Measurements from ENCODE around the gene ENTREP3. TPM values are rescaled to one million over a fixed set of nuclear protein-coding genes. Genes with fewer than 3 reads are reported as not detected.

The ENTREP3 gene
- total RNA-seq, 2 experiments from 2014 or later = 29.7 to 34.8 TPM

GRCh38 chr1:155277070-155277901 lies 22.0 kb upstream of the ENTREP3 start, which contains the start of gene HCN3:
Gene HCN3 (plus strand): TSS chr1:155277463. CDS start chr1:155277591, 128 bp downstream.
- H3K27me3 Mint-ChIP-seq = no peaks in the 10 kb centered on the region
- POLR2A ChIA-PET = interaction anchor here (0.6 kb wide), 2 partner anchors 35 to 46 kb away, joined by 3 read pairs; no protein-coding TSS in a partner anchor
- DNase-seq = peak; percentile 97
- CTCF ChIA-PET = interaction anchor here (0.5 to 2.1 kb wide), 11 partner anchors 28 to 554 kb away, joined by 3 to 15 read pairs (median 4); partner anchors contain the start of genes FDPS, KRTCAP2 and THBS3
- no peaks in the 10 kb centered on the region for H3K9me3 Mint-ChIP-seq (ENCODE audit: low read depth)
- no peak within 1 kb of the TSS for H3K27ac Mint-ChIP-seq
- H3K36me3 Mint-ChIP-seq (ENCODE audit: low read depth) = peaks cover 7% of the 10 kb centered on the region
- peaks cover 31% of the 10 kb centered on the region for H3K4me1 Mint-ChIP-seq
- peak within 1 kb of the TSS; percentile 63 for H3K4me3 Mint-ChIP-seq
- peak; percentile 68 for ATAC-seq
- intact Hi-C loops (cut with DNase I, micrococcal nuclease) = loop anchor here (1.0 to 5.0 kb wide), 9 partner anchors 22 to 700 kb away; partner anchors contain the start of genes FDPS (in 2 of the 2), ARHGEF2 (in 1 of the 2), ASH1L (in 1 of the 2) and DAP3 (in 1 of the 2)

DNA sequence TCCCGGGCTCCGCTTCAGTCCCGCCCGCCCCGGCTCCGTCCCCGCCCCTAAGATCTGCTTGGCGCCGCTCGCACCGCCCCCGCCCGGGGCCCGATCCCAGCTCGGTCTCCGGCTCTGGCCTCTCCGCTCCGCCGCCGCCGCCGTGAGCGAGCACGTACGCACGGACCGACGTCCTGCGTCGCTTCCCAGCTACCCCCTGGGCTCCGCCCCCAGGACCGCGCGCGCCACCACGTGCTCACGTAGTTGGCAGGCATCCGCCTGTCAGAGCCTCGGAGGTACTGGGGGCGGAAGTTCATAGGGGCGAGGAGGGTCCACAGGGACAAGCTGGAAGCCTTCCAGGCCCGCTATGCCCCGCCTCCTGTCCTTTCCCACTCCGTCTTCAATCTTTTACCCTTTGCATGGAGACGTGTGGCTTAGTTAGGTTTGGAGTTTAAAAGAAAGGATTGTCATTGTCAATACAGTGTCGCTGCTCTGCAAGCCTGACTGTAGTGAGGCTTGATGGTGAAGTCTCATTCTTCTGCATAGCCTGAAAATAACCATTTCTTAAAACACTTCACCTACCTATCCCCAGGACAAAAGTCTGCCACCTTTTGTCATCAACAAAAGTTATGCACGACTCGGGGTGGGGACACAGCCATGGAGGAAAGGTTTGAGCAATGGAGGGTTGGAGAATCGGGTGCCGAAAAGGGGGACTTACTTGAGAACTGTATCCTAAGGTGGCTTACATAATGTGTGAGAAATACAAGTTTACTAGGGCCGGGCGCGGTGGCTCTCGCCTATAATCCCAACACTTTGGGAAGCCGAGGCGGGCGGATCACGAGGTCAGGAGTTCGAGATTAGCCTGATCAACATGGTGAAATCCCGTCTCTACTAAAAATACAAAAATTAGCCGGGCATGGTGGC lies 18.3 kb upstream of the ENTREP3 start, which contains the start of gene CLK2:
Gene CLK2, minus strand, starts transcription at position 162 of the 903 bp plus-strand sequence. CDS start 2,527 bp downstream, outside the sequence.
- peaks cover 45% of the 10 kb centered on the region for H3K4me1 Mint-ChIP-seq
- H3K27me3 Mint-ChIP-seq = no peaks in the 10 kb centered on the region
- no peaks in the 10 kb centered on the region for H3K9me3 Mint-ChIP-seq (ENCODE audit: low read depth)
- peaks cover 36% of the 10 kb centered on the region for H3K36me3 Mint-ChIP-seq (ENCODE audit: low read depth)
- ATAC-seq (peak; percentile 90), DNase-seq (peak; percentile 99)
- peak within 1 kb of the TSS; percentile 91 for H3K4me3 Mint-ChIP-seq
- peak within 1 kb of the TSS; percentile 90 for H3K27ac Mint-ChIP-seq
- POLR2A ChIA-PET = interaction anchor here (0.6 to 2.3 kb wide), 11 partner anchors 10 to 290 kb away, joined by 3 to 10 read pairs (median 4); partner anchors contain the start of genes ASH1L, ENTREP3, FDPS and KRTCAP2
- intact Hi-C loops (cut with DNase I, micrococcal nuclease) = loop anchor here (1.0 to 2.0 kb wide), 9 partner anchors 11 to 584 kb away; partner anchors contain the start of genes SCAMP3 (in 2 of the 2), ENTREP3 (in 1 of the 2), FDPS (in 1 of the 2) and GON4L (in 1 of the 2)
- CTCF ChIA-PET = interaction anchor here (0.6 to 5.6 kb wide), 9 partner anchors 11 to 298 kb away, joined by 3 to 34 read pairs (median 4); partner anchors contain the start of genes KRTCAP2, RUSC1 and SCAMP3

DNA sequence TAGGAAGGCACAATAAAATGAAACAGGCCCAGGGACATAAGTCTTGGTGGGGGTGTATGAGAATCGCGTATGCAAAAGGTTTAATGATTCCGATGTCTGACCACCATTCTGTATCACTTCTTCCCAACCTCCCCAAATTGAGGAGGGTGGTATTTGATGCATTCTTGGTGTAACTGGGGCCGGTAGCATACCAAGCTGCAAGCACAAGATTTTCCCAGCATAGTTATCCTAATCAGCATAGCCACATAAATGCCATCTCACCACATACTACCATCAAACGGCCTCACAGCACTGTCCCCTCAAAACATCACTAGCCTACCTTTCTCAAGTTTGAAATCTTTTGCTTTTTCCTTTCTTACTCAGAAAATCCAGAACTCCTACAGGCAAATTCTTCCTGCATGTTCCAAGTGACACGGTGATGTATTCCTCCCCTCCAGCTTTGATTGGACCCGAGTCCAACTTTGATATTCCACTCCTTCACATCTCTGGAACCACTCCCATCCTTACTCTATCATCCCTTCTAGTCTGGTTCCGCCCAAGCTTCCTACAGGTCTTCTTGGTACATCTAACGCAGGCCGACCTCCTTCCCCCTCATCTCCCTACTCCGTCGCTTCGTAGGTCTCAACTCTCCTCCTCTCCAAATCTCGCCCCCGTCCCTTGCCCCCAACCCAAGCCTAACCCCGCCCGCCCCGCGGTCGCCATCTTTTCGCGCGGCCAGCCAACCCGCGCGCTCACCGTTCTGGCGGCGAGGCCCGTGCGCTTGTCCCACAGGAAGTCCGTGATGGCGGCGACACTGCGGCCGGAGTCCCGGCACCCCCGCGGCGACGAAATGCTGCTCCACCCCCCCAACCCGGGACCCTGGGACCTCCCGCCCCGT lies 17.4 kb upstream of the ENTREP3 start:
- ChIA-PET POLR2A (interaction anchor here (0.5 to 2.3 kb wide), 12 partner anchors 9 to 290 kb away, joined by 3 to 10 read pairs (median 4); partner anchors contain the start of genes ASH1L, ENTREP3, FDPS and KRTCAP2), CTCF (interaction anchor here (0.9 to 5.6 kb wide), 8 partner anchors 10 to 100 kb away, joined by 3 to 34 read pairs (median 4); partner anchors contain the start of genes KRTCAP2, RUSC1 and SCAMP3)
- Mint-ChIP-seq H3K4me3 (peak overlapping the region; percentile 91), H3K4me1 (peaks cover 40% of the 10 kb centered on the region), H3K36me3 (ENCODE audit: low read depth) (peaks cover 45% of the 10 kb centered on the region), H3K27ac (peak overlapping the region; percentile 90), H3K27me3 (no peaks in the 10 kb centered on the region), H3K9me3 (ENCODE audit: low read depth) (no peaks in the 10 kb centered on the region)
- ATAC-seq (peak; percentile 45), DNase-seq (no peak)
- intact Hi-C loops (cut with DNase I, micrococcal nuclease) = loop anchor here (1.0 to 2.0 kb wide), 9 partner anchors 10 to 585 kb away; partner anchors contain the start of genes SCAMP3 (in 2 of the 2), ENTREP3 (in 1 of the 2), FDPS (in 1 of the 2) and GON4L (in 1 of the 2)

DNA sequence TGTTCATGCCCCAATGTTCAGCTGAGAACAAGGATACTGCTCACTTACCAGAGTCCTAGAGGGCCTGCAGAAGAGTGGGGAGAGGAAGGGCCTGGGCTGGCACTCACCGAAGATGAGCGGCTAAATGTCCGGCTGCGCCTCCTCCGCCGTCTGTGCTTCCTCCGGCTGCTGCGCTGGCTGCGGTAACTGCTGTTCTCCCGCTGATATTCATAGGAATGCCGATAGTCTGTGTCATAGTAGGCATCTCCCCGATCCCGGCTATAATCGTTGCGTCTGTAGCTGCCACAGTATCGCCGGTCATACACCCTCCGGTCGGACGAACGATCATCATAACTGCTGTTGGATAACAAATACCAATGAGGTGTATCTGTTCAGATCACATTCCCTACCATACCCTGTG lies 14.1 kb upstream of the ENTREP3 start:
- intact Hi-C loops (cut with DNase I, micrococcal nuclease) = no loop called here
- ChIA-PET CTCF (interaction anchor here (0.6 to 5.6 kb wide), 3 partner anchors 9 to 1226 kb away, joined by 3 to 34 read pairs (median 8); no protein-coding TSS in a partner anchor), POLR2A (no interaction called here)
- H3K4me3 Mint-ChIP-seq = no peak overlapping the region
- no peak for ATAC-seq
- H3K4me1 Mint-ChIP-seq = peaks cover 29% of the 10 kb centered on the region
- no peaks in the 10 kb centered on the region for H3K27me3 Mint-ChIP-seq
- DNase-seq = no peak
- H3K9me3 Mint-ChIP-seq (ENCODE audit: low read depth) = no peaks in the 10 kb centered on the region
- no peak overlapping the region for H3K27ac Mint-ChIP-seq
- H3K36me3 Mint-ChIP-seq (ENCODE audit: low read depth) = peaks cover 73% of the 10 kb centered on the region

DNA sequence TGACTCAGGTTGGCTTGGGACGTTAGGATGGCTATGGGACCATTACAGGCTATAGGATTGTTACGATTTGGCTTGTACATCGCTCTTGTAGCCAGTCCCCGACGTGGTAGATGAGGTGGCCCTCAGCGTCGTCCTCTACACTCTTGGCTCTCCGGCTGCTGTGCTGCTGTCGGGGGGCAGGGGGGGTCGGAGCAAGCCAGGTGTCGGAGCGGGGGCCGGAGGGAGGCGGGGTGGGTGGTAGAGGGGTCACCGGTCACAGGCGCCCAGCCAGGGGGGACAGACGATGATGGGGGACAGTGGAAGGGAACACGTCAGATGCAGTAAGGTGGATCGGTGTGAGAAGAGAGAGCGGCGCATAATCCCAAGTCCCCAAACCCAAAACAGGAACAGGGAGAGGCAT lies 13.3 kb upstream of the ENTREP3 start:
- ChIA-PET POLR2A (no interaction called here), CTCF (interaction anchor here (0.6 kb wide), 1 partner anchor 252 kb away, joined by 3 read pairs; no protein-coding TSS in a partner anchor)
- H3K36me3 Mint-ChIP-seq (ENCODE audit: low read depth) = peaks cover 79% of the 10 kb centered on the region
- no peak overlapping the region for H3K4me3 Mint-ChIP-seq
- H3K4me1 Mint-ChIP-seq = peaks cover 25% of the 10 kb centered on the region
- ATAC-seq (no peak), DNase-seq (no peak)
- no peaks in the 10 kb centered on the region for H3K9me3 Mint-ChIP-seq (ENCODE audit: low read depth)
- H3K27me3 Mint-ChIP-seq = no peaks in the 10 kb centered on the region
- intact Hi-C loops (cut with DNase I, micrococcal nuclease) = no loop called here
- no peak overlapping the region for H3K27ac Mint-ChIP-seq

GRCh38 chr1:155267373-155267772 lies 12.1 kb upstream of the ENTREP3 start:
- no peaks in the 10 kb centered on the region for H3K27me3 Mint-ChIP-seq
- peaks cover 24% of the 10 kb centered on the region for H3K4me1 Mint-ChIP-seq
- DNase-seq = no peak
- no peak overlapping the region for H3K27ac Mint-ChIP-seq
- ATAC-seq = no peak
- no peak overlapping the region for H3K4me3 Mint-ChIP-seq
- intact Hi-C loops (cut with DNase I, micrococcal nuclease) = no loop called here
- ChIA-PET POLR2A (no interaction called here), CTCF (interaction anchor here (0.9 to 4.4 kb wide), 4 partner anchors 16 to 74 kb away, joined by 3 to 25 read pairs (median 4); no protein-coding TSS in a partner anchor)
- peaks cover 86% of the 10 kb centered on the region for H3K36me3 Mint-ChIP-seq (ENCODE audit: low read depth)
- H3K9me3 Mint-ChIP-seq (ENCODE audit: low read depth) = no peaks in the 10 kb centered on the region

DNA sequence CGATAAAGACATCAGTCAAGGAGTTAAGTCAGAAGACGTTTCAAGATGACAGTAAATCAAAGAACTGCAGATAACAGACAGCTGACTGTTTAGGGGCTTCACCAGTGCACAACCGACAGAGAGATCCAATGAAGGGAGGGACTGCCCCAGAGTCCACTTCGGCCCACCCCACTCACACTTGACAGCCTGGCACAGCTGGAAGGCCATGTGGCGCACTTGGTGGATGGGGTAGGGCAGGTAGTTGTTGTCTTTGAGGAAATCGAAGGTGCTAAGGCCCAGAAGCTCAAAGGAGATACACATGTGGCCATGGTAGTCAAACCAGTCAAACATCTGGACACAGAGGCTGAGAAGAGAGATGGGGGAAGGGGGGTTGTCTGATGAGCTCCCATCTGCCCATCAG lies 11.3 kb upstream of the ENTREP3 start:
- Mint-ChIP-seq H3K4me3 (no peak overlapping the region), H3K9me3 (ENCODE audit: low read depth) (no peaks in the 10 kb centered on the region), H3K27me3 (no peaks in the 10 kb centered on the region), H3K4me1 (peaks cover 21% of the 10 kb centered on the region), H3K27ac (peak overlapping the region; percentile 47), H3K36me3 (ENCODE audit: low read depth) (peaks cover 86% of the 10 kb centered on the region)
- intact Hi-C loops (cut with DNase I, micrococcal nuclease) = no loop called here
- POLR2A ChIA-PET = interaction anchor here (0.6 kb wide), 1 partner anchor 17 kb away, joined by 3 read pairs; no protein-coding TSS in a partner anchor
- ATAC-seq (no peak), DNase-seq (no peak)
- CTCF ChIA-PET = interaction anchor here (1.1 to 4.4 kb wide), 4 partner anchors 9 to 73 kb away, joined by 5 to 25 read pairs (median 5); no protein-coding TSS in a partner anchor

DNA sequence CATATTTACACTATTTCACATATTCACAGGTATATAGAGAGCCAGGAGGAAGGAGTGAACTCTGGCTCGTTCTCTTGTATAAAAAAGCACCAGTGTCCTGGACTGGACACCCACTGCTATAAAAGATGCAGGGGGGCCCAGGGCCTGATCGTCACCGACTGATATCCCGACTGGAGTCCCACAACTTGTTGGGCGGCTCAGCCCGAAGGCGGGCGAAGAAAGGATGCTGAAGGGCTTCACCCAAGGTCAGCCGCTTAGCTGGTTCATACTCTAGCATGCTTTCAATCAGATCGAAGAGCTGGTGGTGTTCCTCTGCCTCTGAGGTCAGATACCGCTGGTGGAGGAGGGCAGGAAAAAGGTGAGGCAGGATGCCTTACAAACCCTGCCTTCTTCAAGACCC lies 7.8 kb upstream of the ENTREP3 start:
- no peak overlapping the region for H3K4me3 Mint-ChIP-seq
- ChIA-PET POLR2A (interaction anchor here (0.6 to 1.1 kb wide), 2 partner anchors 10 to 13 kb away, joined by 3 to 5 read pairs; no protein-coding TSS in a partner anchor), CTCF (interaction anchor here (0.9 to 4.4 kb wide), 3 partner anchors 9 to 38 kb away, joined by 3 to 25 read pairs (median 13); partner anchors contain the start of gene CLK2)
- H3K36me3 Mint-ChIP-seq (ENCODE audit: low read depth) = peaks cover 76% of the 10 kb centered on the region
- H3K27me3 Mint-ChIP-seq = no peaks in the 10 kb centered on the region
- no peak for ATAC-seq
- intact Hi-C loops (cut with DNase I, micrococcal nuclease) = loop anchor here (2.0 to 5.0 kb wide), 4 partner anchors 44 to 789 kb away; partner anchors contain the start of genes FDPS (in 1 of the 2), LAMTOR2 (in 1 of the 2), RIT1 (in 1 of the 2) and UBQLN4 (in 1 of the 2)
- no peaks in the 10 kb centered on the region for H3K9me3 Mint-ChIP-seq (ENCODE audit: low read depth)
- no peak for DNase-seq
- peak overlapping the region; percentile 91 for H3K27ac Mint-ChIP-seq
- H3K4me1 Mint-ChIP-seq = peaks cover 27% of the 10 kb centered on the region
